IPS DF 6.9 (cell line): ENCODE results near the gene PRLR.

Experiments used
- DNase-seq: peaks from one replicate; pipeline ENCODE4 v3.0.0-alpha.2; 2013; ENCODE audit warnings: low read depth, low spot score
- H3K27ac ChIP-seq: one replicate; pipeline ENCODE4 v1.5.1; 2013; ENCODE audit warnings: low read length, control low read depth
- H3K27me3 ChIP-seq: 2 replicates; pipeline ENCODE4 v1.6.1; 2013; ENCODE audit warnings: mild to moderate bottlenecking, low read length; ENCODE audit not compliant: control insufficient read depth, insufficient read depth
- H3K36me3 ChIP-seq: 2 replicates; pipeline ENCODE4 v1.6.1; 2013; ENCODE audit warnings: low read length; ENCODE audit not compliant: control insufficient read depth, insufficient read depth
- H3K4me1 ChIP-seq: 2 replicates; pipeline ENCODE4 v1.6.1; 2013; ENCODE audit warnings: low read length; ENCODE audit not compliant: control insufficient read depth, insufficient read depth
- H3K4me3 ChIP-seq: 2 replicates; pipeline ENCODE4 v1.5.1; 2013; ENCODE audit warnings: mild to moderate bottlenecking, low read length
- H3K9me3 ChIP-seq: 2 replicates; pipeline ENCODE4 v1.6.1; 2013; ENCODE audit warnings: low read length, inconsistent platforms; ENCODE audit not compliant: control insufficient read depth, insufficient read depth
- WGBS: extraction: QIAGEN DNeasy Blood & Tissue Kit; methylation state at CpG from one replicate; pipeline ENCODE4 v1.1.7; 2013; ENCODE audit warnings: mixed read lengths, missing lambda C conversion rate; ENCODE audit not compliant: insufficient read length, insufficient coverage; 5-methylcytosine and 5-hydroxymethylcytosine counted together

The PRLR gene

DNA sequence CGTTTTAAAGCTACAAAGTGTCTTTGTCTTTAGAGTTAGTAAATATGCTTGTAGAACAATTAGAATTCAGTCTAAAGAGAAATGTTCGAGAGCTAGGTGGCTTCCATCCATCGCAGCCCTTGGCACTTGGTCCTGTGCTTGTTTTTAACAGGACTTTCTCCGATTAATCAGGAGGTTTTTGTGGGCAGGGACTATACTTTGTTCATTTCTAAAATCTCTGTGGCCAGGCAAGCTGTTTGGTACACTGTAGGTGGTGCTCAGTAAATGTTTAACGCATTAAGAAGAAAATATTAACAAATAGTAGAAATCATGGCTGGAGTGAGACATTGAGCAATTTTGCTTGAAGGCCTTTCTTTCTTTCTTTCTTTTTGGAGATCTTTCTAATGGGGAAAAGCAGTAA, 203.3 kb downstream of the PRLR start:
- H3K27ac ChIP-seq = no peak overlapping the region
- no peaks in the 10 kb centered on the region for H3K36me3 ChIP-seq
- no peaks in the 10 kb centered on the region for H3K4me1 ChIP-seq
- H3K9me3 ChIP-seq = no peaks in the 10 kb centered on the region
- H3K27me3 ChIP-seq = no peaks in the 10 kb centered on the region
- no peak for DNase-seq
- no CpG with 5 or more reads among the region's 5 CpGs for WGBS
- no peak overlapping the region for H3K4me3 ChIP-seq

DNA sequence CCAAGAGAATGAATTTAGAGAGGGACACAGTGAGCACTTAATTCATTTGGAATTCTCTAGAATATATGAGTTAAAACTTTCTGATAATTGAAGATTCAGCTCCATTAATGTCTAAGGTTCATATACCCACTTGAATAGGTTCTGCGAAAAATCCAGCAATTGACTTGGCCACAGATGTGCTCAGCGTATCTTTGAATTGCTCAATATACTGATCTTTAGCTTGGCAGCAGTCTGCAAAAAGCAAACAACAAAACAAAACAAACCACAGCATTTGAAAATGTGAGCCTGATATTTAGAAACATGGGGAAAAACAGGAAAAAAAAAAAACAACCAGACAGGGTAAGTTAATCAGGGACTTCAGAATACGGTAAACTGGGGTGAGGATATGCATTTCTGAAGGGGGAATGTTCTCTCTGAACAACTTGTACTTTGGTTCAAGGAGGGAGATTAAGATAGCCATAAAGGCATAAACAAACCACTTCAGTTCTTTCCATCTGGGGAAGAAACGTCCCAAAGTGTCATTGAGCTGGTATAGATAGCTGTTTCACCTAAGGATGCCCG, 203.9 kb downstream of the PRLR start:
- no peak for DNase-seq
- no CpG with 5 or more reads among the region's 5 CpGs for WGBS

DNA sequence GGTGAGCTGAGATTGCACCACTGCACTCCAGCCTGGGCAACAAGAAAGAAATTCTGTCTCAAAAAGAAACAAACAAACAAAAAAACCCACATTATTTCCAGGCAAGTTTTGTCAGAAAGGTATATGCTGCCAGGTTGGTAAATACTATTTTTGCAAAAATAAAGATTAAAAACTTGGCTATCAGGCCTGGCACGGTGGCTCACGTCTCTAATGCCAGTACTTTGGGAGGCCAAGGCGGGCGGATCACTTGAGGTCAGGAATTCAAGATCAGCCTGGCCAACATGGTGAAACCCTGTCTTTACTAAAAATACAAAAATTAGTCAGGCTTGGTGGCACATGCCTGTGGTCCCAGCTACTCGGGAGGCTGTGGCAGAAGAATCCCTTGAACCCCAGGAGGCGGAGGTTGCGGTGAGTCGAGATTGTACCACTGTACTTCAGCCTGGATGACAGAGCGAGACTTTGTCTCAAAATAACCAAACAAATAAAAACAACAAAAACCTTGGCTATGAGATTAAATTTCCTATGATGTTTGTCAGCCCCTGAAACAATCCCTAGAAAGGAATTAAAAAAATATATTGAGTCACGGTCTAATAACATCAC, 205.3 kb downstream of the PRLR start:
- DNase-seq = no peak
- H3K27me3 ChIP-seq = no peaks in the 10 kb centered on the region
- no peaks in the 10 kb centered on the region for H3K36me3 ChIP-seq
- H3K4me3 ChIP-seq = no peak overlapping the region
- no peak overlapping the region for H3K27ac ChIP-seq
- no CpG with 5 or more reads among the region's 10 CpGs for WGBS
- H3K4me1 ChIP-seq = no peaks in the 10 kb centered on the region
- no peaks in the 10 kb centered on the region for H3K9me3 ChIP-seq

More for the DNA sequence above, 203.9 kb downstream of the PRLR start:
- Histone ChIP-seq H3K27me3 (no peaks in the 10 kb centered on the region), H3K4me3 (no peak overlapping the region), H3K27ac (no peak overlapping the region), H3K36me3 (no peaks in the 10 kb centered on the region), H3K4me1 (no peaks in the 10 kb centered on the region), H3K9me3 (no peaks in the 10 kb centered on the region)

DNA sequence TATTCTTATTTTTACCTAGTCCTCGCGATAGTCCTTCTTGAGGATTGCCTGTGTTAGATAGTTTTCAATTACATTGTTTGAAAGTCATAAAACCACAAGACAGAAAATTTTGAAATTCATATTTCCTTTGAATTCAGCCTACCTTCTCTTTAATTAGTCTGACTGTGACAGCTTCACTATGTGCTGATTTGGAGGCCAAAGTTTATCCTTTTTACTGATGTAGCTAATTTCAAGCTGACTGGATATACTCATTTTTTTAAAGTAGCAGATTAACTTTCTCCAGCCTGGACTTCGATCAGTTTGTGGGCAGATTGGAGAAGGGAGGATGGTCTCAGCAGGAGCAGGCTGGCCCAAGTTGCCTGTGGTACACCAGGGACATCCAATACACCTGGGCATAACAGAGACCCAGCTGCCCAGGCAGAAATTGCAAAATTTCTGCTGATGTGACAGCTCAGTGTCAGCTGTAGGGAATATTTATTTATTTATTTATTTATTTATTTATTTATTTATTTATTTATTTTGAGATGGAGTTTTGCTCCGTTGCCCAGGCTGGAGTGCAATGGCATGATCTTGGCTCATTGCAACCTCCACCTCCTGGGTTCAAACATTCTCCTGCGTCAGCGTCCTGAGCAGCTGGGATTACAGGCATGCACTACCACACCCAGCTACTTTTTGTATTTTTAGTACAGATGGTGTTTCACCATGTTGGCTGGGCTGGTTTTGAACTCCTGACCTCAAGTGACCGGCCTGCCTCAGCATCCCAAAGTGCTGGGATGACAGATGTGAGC, 206.7 kb downstream of the PRLR start:
- no peaks in the 10 kb centered on the region for H3K27me3 ChIP-seq
- no peak overlapping the region for H3K27ac ChIP-seq
- no CpG with 5 or more reads among the region's 7 CpGs for WGBS
- H3K4me3 ChIP-seq = no peak overlapping the region
- no peaks in the 10 kb centered on the region for H3K4me1 ChIP-seq
- no peaks in the 10 kb centered on the region for H3K9me3 ChIP-seq
- no peak for DNase-seq
- no peaks in the 10 kb centered on the region for H3K36me3 ChIP-seq

DNA sequence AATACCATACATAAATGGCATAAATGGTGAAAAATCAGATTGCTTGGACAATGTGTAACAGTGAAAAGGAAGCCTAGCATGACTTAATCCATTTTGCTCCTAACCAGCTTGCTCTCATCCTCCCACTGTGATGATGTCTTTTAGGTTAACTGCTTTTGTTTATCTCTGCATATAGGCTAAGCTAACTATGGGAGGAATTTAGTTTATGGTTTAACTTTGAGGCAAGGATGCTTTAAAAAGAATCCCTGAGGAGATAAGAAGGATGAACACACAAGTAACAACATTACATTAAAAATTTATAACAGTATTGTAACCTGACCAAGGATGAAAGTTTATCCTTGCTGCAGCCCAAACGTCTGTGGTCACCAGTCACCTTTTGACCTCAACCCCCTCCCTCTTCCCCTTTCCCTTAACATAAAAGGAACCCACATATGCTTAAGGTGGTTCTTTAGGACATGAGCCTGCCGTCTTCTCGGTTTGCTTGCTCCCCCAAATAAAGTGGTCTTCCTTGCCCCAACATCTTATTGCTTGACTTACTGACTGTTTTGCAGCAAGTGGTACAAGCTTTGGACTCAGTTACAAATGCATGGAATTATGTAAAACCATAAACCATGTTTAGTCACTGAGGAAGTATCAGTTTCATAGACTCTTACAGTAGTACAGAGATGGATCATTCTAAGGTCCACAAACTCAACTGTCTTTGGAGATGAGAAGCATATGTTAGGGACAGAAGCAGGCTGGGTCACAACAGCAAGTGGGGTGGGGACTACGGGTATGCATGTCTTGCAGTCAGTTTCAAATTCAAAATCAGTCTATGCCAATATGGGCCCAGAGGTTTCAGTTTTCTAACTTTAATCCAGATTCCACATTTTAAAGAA, 213.9 kb downstream of the PRLR start:
- H3K27ac ChIP-seq = no peak overlapping the region
- H3K9me3 ChIP-seq = no peaks in the 10 kb centered on the region
- H3K4me1 ChIP-seq = no peaks in the 10 kb centered on the region
- no peaks in the 10 kb centered on the region for H3K27me3 ChIP-seq
- no peak overlapping the region for H3K4me3 ChIP-seq
- no peak for DNase-seq
- H3K36me3 ChIP-seq = no peaks in the 10 kb centered on the region
- WGBS = no CpG with 5 or more reads among the region's 4 CpGs

DNA sequence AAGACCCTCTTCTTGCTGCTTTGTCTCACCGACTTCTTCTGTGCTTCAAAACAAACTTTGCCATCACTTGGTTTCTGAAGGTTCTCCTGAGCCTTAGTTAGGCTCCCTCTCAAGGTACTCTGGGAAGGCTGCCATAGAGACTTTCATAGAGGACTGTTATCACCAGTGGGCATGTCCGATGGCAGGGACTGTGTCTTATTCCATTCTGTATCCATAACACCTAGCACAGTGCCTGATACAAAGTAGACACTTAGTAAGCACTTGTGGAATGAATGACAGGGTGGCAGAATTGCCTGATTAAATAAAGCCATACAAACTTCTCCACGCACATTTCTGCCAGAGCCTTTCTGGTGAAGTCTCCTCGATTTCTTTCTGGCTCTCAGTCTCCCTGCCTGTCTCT, 215.2 kb downstream of the PRLR start:
- Histone ChIP-seq H3K27ac (no peak overlapping the region), H3K4me1 (no peaks in the 10 kb centered on the region), H3K27me3 (no peaks in the 10 kb centered on the region), H3K9me3 (no peaks in the 10 kb centered on the region), H3K4me3 (no peak overlapping the region), H3K36me3 (no peaks in the 10 kb centered on the region)
- no peak for DNase-seq
- WGBS = no CpG with 5 or more reads among the region's 4 CpGs

DNA sequence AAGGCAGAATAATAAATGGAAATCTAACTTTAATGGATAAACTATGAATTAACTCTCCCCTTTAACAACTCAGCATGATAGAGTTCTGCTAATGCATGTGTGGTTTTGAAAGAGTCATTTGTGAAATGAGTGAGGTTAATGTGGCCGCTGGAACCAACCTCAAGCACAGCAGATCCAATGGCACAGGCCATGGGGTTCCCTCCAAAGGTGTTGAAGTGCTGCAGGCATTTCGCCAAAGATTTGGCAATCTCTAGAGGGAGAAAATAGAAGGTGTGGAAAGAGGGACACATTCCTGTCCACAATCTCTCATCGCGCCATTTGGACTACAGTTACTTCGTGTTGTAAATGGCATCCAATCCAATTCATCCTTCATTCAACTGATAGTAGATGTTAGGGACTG, 217.5 kb downstream of the PRLR start:
- H3K27me3 ChIP-seq = no peaks in the 10 kb centered on the region
- DNase-seq = no peak
- WGBS = no CpG with 5 or more reads among the region's 5 CpGs
- H3K4me3 ChIP-seq = no peak overlapping the region
- no peaks in the 10 kb centered on the region for H3K36me3 ChIP-seq
- H3K27ac ChIP-seq = no peak overlapping the region
- no peaks in the 10 kb centered on the region for H3K9me3 ChIP-seq
- H3K4me1 ChIP-seq = no peaks in the 10 kb centered on the region

DNA sequence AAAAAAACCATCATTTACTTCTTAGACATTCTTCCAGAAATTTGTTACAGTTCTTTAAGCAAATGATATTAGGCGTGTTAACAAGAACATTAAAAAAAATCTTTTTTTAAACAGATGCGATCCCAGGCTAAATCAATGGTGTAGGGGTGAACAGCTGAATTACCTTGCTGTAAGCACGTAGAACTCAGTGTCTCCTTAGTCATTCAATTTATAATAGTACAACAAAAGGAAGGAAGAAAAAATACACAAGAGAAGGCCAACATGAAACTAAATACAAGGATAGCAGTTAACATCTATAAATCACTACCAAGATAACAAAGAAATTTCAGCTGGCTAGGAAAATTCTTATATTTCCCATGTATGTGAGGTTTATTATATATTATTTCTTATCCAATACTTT, 217.9 kb downstream of the PRLR start:
- WGBS = no CpG with 5 or more reads among the region's 3 CpGs

DNA sequence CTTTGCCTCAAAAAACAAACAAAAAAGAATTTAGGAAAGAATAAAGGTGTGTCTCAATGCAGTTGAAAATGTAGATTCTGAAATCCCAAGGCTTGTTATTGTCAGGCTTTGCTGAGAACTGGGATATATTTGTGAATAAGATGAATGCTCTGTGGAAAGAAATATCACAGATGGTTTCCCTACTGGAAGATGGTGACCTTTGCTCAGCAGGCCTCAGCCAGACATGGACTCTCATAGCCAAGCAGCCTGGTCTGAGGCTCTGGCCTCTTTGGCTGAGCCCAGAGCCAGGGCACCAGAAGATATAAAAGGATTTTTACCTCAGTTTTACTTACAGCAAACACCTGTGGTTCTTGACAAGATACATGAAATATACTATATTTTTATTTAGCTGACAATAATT, 219.6 kb downstream of the PRLR start:
- Histone ChIP-seq H3K27me3 (no peaks in the 10 kb centered on the region), H3K4me1 (no peaks in the 10 kb centered on the region), H3K4me3 (no peak overlapping the region), H3K36me3 (no peaks in the 10 kb centered on the region), H3K9me3 (no peaks in the 10 kb centered on the region), H3K27ac (no peak overlapping the region)
- DNase-seq = no peak

More for the DNA sequence above, 217.9 kb downstream of the PRLR start:
- Histone ChIP-seq H3K27ac (no peak overlapping the region), H3K9me3 (no peaks in the 10 kb centered on the region), H3K36me3 (no peaks in the 10 kb centered on the region), H3K4me3 (no peak overlapping the region), H3K4me1 (no peaks in the 10 kb centered on the region), H3K27me3 (no peaks in the 10 kb centered on the region)
- DNase-seq = no peak

DNA sequence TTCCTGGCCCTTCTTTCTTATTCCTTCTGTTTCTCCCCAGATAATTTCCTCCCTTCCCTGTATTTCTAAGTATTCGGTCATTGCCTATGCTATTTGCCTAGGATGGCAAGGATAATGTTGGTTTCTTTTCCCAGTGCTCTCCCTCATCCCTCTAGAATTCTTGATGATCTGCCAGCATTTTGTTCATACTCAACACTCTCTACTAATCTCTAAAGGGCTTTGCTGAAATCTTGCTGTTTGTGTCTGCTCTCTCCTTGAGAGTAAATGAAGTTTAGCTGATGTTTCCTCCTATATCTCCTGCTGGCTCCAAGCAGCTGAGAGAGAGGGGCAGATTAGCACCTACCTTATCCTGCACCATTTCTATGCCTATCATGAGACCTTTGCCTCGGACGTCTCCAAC, 220.6 kb downstream of the PRLR start:
- Histone ChIP-seq H3K27ac (no peak overlapping the region), H3K36me3 (no peaks in the 10 kb centered on the region), H3K4me3 (no peak overlapping the region), H3K9me3 (no peaks in the 10 kb centered on the region), H3K4me1 (no peaks in the 10 kb centered on the region), H3K27me3 (no peaks in the 10 kb centered on the region)
- WGBS = no CpG with 5 or more reads among the region's 3 CpGs
- DNase-seq = no peak
